T-helper 17 cell (primary cell): ENCODE measurements around the gene CBX1. TPM values are rescaled to one million over a fixed set of nuclear protein-coding genes. Genes with fewer than 3 reads are reported as not detected.

Experiments
- ATAC-seq: fragments of 150-1000 bp; cut with Tn5 transposase; 2 replicates; pipeline ENCODE4 v1.10.0; 2021; ENCODE audit warnings: mild to moderate bottlenecking, moderate library complexity
- DNase-seq, 3 donors: peaks; one replicate each; pipeline versions ENCODE4 v3.0.0 to v3.0.0-alpha.2; 2020 to 2021
- H3K9me3 ChIP-seq: one replicate; pipeline ENCODE4 v1.7.0; 2013; ENCODE audit warnings: low read length, mild to moderate bottlenecking; ENCODE audit not compliant: control insufficient read depth, poor library complexity, severe bottlenecking
- H3K27ac Mint-ChIP-seq: one replicate; pipeline ENCODE4 v1.8.0; 2022; ENCODE audit warnings: mild to moderate bottlenecking, moderate library complexity, mixed read lengths
- H3K27me3 Mint-ChIP-seq: one replicate; pipeline ENCODE4 v1.8.0; 2022; ENCODE audit warnings: mixed read lengths
- H3K36me3 Mint-ChIP-seq: one replicate; pipeline ENCODE4 v1.8.0; 2022; ENCODE audit warnings: low read depth, mixed read lengths
- H3K4me1 Mint-ChIP-seq: one replicate; pipeline ENCODE4 v1.8.0; 2022; ENCODE audit warnings: mild to moderate bottlenecking, mixed read lengths
- H3K4me3 Mint-ChIP-seq: one replicate; pipeline ENCODE4 v1.8.0; 2022; ENCODE audit warnings: mild to moderate bottlenecking, moderate library complexity, mixed read lengths
- total RNA-seq, 4 donors: library from RNA in 2 of 4; stranded (reverse) in 2 of 4; gene quantifications; one replicate each; pipeline ENCODE4 v1.2.3 and lab custom pipeline; 2022 to 2026

CBX1 gene
- total RNA-seq (10 to 100 TPM; 12.7 to 16.9 TPM), total RNA-seq (lab: John Stamatoyannopoulos, UW) (32.0 to 57.4 reads per million in 2 donors)

- H3K27me3 Mint-ChIP-seq, result no peaks in the 10 kb centered on the region
- no peaks in the 10 kb centered on the region for H3K9me3 ChIP-seq
- H3K4me1 Mint-ChIP-seq, result peaks cover 22% of the 10 kb centered on the region
- DNase-seq, result peak; percentile 86 to 93 (median 88)
- H3K36me3 Mint-ChIP-seq, result peaks cover 4% of the 10 kb centered on the region
- ATAC-seq, result peak; percentile 97
- peak within 1 kb of the TSS; percentile 95 for H3K4me3 Mint-ChIP-seq
- H3K27ac Mint-ChIP-seq, result peak within 1 kb of the TSS; percentile 56
Measured at GRCh38 chr17:48101012-48101720, at the start of gene CBX1. Gene CBX1, minus strand, starts transcription at chr17:48101478. Its CDS starts 24,474 bp downstream, at chr17:48077004.

- Mint-ChIP-seq H3K4me3 (no peak overlapping the region), H3K27me3 (no peaks in the 10 kb centered on the region), H3K4me1 (peaks cover 6% of the 10 kb centered on the region), H3K36me3 (peaks cover 2% of the 10 kb centered on the region), H3K27ac (peak overlapping the region; percentile 62)
- no peak for ATAC-seq
- no peak for DNase-seq
- no peaks in the 10 kb centered on the region for H3K9me3 ChIP-seq
Measured at GRCh38 chr17:48150597-48151001, 49.3 kb upstream of the CBX1 start.

- Mint-ChIP-seq H3K4me3 (no peak overlapping the region), H3K27ac (peak overlapping the region; percentile 62), H3K27me3 (no peaks in the 10 kb centered on the region), H3K36me3 (peaks cover 2% of the 10 kb centered on the region), H3K4me1 (peaks cover 6% of the 10 kb centered on the region)
- DNase-seq, result no peak
- ATAC-seq, result no peak
- no peaks in the 10 kb centered on the region for H3K9me3 ChIP-seq
Measured at GRCh38 chr17:48149787-48150463, 48.6 kb upstream of the CBX1 start.

GRCh38 chr17:48148854-48149786 is 47.8 kb upstream of the CBX1 start:
- Mint-ChIP-seq H3K27ac (peak overlapping the region; percentile 62), H3K36me3 (peaks cover 2% of the 10 kb centered on the region)

GRCh38 chr17:48148029-48148770 is 46.9 kb upstream of the CBX1 start:
- H3K9me3 ChIP-seq, result no peaks in the 10 kb centered on the region

More at GRCh38 chr17:48148854-48149786, 47.8 kb upstream of the CBX1 start:
- Mint-ChIP-seq H3K4me3 (no peak overlapping the region), H3K27me3 (no peaks in the 10 kb centered on the region), H3K4me1 (peaks cover 6% of the 10 kb centered on the region)
- ATAC-seq (no peak), DNase-seq (no peak)
- no peaks in the 10 kb centered on the region for H3K9me3 ChIP-seq

GRCh38 chr17:48144976-48145798 is 43.9 kb upstream of the CBX1 start:
- Mint-ChIP-seq H3K36me3 (peaks cover 8% of the 10 kb centered on the region), H3K27me3 (no peaks in the 10 kb centered on the region), H3K4me1 (peaks cover 12% of the 10 kb centered on the region), H3K27ac (peak overlapping the region; percentile 11), H3K4me3 (no peak overlapping the region)
- no peaks in the 10 kb centered on the region for H3K9me3 ChIP-seq
- ATAC-seq (no peak), DNase-seq (no peak)

More at GRCh38 chr17:48148029-48148770, 46.9 kb upstream of the CBX1 start:
- no peak for DNase-seq
- H3K27me3 Mint-ChIP-seq, result no peaks in the 10 kb centered on the region
- no peak overlapping the region for H3K4me3 Mint-ChIP-seq
- H3K4me1 Mint-ChIP-seq, result peaks cover 6% of the 10 kb centered on the region
- no peak overlapping the region for H3K27ac Mint-ChIP-seq
- peaks cover 2% of the 10 kb centered on the region for H3K36me3 Mint-ChIP-seq
- ATAC-seq, result no peak

- H3K9me3 ChIP-seq, result no peaks in the 10 kb centered on the region
- no peak overlapping the region for H3K4me3 Mint-ChIP-seq
- peaks cover 10% of the 10 kb centered on the region for H3K36me3 Mint-ChIP-seq
- peaks cover 17% of the 10 kb centered on the region for H3K4me1 Mint-ChIP-seq
- H3K27me3 Mint-ChIP-seq, result no peaks in the 10 kb centered on the region
- no peak for DNase-seq
- H3K27ac Mint-ChIP-seq, result peak overlapping the region; percentile 11
- ATAC-seq, result no peak
Measured at GRCh38 chr17:48144231-48144630, 43.0 kb upstream of the CBX1 start.

- H3K27ac Mint-ChIP-seq, result no peak overlapping the region
- H3K4me1 Mint-ChIP-seq, result peaks cover 17% of the 10 kb centered on the region
- no peaks in the 10 kb centered on the region for H3K27me3 Mint-ChIP-seq
- DNase-seq, result no peak
- no peaks in the 10 kb centered on the region for H3K9me3 ChIP-seq
- no peak for ATAC-seq
- H3K36me3 Mint-ChIP-seq, result peaks cover 10% of the 10 kb centered on the region
- H3K4me3 Mint-ChIP-seq, result no peak overlapping the region
Measured at GRCh38 chr17:48143629-48144028, 42.4 kb upstream of the CBX1 start.

GRCh38 chr17:48139944-48140343 is 38.7 kb upstream of the CBX1 start:
- DNase-seq (no peak), ATAC-seq (no peak)
- peak overlapping the region; percentile 56 for H3K27ac Mint-ChIP-seq
- H3K36me3 Mint-ChIP-seq, result peaks cover 10% of the 10 kb centered on the region
- H3K27me3 Mint-ChIP-seq, result no peaks in the 10 kb centered on the region
- H3K4me3 Mint-ChIP-seq, result peak overlapping the region; percentile 45
- H3K4me1 Mint-ChIP-seq, result peaks cover 14% of the 10 kb centered on the region
- H3K9me3 ChIP-seq, result no peaks in the 10 kb centered on the region

GRCh38 chr17:48137656-48138055 is 36.4 kb upstream of the CBX1 start:
- DNase-seq (no peak), ATAC-seq (no peak)
- no peaks in the 10 kb centered on the region for H3K9me3 ChIP-seq
- Mint-ChIP-seq H3K4me3 (no peak overlapping the region), H3K36me3 (peaks cover 10% of the 10 kb centered on the region), H3K27ac (no peak overlapping the region), H3K4me1 (peaks cover 14% of the 10 kb centered on the region), H3K27me3 (no peaks in the 10 kb centered on the region)

- H3K9me3 ChIP-seq, result no peaks in the 10 kb centered on the region
- no peak for ATAC-seq
- no peak overlapping the region for H3K4me3 Mint-ChIP-seq
- DNase-seq, result no peak
- peaks cover 11% of the 10 kb centered on the region for H3K4me1 Mint-ChIP-seq
- peaks cover 3% of the 10 kb centered on the region for H3K36me3 Mint-ChIP-seq
- peak overlapping the region; percentile 27 for H3K27ac Mint-ChIP-seq
- no peaks in the 10 kb centered on the region for H3K27me3 Mint-ChIP-seq
Measured at GRCh38 chr17:48134912-48135480, 33.7 kb upstream of the CBX1 start.
